ENCODE data around the gene TGFBR3L.
"Not testable (repeated sequence)": the region's sequence is repeated elsewhere in the genome, so short reads cannot be mapped to it uniquely, and the experiment has no call there.

The TGFBR3L gene

DNA sequence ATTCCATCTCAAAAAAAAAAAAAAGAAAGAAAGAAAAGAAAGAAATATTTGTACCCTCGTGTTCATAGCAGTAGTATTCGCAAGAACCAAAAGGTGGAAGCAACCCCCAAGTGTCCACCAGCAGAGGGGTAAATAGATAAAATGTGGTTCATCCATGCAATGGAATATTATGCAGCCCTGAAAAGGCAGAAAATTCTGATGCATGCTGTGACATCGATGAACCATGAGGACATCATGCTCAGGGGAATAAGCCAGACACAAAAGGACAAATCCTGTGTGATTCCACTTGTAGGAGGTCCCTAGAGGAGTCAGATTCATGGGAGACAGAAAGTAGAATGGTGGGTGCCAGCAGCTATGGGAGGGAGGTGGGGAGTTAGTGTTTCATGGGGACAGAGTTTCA, 32.7 kb upstream of the TGFBR3L start:
- no peak for DNase-seq

DNA sequence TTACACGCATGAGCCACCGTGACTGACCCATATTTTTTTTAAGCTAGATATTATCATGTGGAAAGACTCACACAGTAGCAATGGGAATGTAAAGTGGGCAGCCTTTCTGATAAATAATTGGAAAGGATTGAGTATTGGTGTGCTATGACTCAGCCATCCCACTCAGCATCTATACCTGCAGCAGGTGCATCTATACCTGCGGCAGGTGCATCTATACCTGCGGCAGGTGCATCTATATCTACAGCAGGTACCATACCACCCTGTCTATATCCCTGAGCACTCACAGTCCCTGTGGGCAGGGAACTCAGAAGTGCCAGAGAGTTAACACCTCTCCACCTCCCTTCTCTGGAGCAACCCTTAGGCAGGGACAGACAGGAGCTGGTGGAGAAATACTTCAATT, 31.5 kb upstream of the TGFBR3L start:
- DNase-seq, result no peak

DNA sequence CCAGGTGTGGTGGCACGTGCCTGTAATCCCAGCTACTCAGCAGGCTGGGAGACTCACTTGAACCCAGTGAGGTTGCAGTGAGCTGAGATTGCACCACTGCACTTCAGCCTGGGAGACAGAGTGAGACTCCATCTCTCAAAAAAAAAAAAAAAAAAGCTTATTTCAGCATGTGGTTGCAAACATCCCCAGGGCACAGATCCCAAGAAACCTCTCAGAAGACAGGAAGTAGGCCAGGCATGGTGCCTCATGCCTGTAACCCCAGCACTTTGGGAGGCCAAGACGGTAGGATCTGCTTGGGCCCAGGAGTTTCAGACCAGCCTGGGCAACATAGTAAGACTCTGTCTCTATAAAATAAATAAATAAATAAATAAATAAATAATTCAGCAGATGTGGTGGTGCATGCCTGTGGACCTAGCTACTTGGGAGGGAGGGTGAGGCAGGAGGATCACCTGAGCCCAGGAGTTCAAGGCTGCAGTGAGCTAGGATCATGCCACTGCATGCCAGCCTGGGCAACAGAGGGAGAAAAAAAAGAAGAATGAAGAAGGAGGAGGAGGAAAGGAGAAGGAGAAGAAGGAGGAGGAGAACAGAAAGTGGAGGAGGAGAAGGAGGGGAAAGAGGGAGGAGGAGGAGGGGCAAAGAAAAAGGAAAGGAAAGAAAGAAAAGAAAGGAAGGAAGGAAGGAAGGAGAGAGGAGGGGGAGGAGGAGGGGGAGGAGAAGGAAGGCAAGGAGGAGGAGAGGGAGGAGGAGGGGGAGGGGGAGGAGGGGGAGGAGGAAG, 30.6 kb upstream of the TGFBR3L start:
- no peak for DNase-seq

DNA sequence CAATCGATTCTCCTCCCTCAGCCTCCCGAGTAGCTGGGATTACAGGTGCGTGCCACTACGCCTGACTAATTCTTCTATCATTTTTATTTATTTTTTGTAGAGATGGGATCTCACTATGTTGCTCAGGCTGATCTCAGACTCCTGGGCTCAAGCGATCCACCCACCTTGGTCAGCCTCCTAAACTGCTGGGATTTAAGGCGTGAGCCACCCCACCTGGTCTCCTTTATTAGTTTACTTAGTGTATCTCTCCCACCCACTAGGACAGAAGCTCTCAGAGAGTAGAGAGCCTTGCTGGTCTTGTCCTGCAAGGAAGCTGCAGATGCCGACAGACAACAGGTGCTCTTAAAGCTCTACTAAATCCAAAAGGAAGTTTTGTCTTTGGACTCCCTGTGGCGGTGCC, 28.8 kb upstream of the TGFBR3L start:
- DNase-seq, result no peak

DNA sequence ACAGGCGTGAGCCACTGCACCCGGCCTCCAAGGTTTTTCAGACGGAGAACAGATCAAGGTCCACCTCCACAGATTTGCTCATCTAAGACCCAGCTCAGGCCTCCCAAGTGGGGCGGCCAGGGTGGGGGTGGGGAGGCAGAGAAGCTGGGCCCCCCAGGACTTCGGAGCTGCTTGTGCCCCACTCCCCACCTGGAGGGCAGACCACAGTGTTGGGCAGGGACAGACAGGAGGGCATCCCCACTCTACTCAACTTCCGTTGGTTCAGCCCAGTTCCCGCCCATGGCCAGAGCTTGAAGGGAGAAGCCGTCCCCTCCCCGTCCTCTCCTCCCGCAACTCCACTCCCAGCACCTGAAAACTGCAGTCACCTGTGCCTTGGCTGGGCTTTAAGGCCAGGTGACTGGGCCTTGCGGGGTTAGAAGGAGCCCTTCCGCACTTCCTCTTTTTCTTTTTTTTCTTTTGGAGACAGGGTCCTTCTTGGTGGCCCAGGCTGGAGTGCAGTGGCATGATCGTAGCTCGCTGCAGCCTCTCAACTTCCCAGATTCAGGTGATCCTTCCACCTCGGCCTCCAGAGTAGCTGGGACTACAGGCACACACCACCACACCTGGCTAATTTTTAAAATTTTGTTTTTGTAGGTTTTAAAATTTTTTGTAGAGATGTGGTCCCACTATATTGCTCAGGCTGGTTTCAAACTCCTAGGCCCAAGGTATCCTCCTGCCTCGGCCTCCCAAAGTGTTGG, 27.1 kb upstream of the TGFBR3L start:
- no peak for DNase-seq

DNA sequence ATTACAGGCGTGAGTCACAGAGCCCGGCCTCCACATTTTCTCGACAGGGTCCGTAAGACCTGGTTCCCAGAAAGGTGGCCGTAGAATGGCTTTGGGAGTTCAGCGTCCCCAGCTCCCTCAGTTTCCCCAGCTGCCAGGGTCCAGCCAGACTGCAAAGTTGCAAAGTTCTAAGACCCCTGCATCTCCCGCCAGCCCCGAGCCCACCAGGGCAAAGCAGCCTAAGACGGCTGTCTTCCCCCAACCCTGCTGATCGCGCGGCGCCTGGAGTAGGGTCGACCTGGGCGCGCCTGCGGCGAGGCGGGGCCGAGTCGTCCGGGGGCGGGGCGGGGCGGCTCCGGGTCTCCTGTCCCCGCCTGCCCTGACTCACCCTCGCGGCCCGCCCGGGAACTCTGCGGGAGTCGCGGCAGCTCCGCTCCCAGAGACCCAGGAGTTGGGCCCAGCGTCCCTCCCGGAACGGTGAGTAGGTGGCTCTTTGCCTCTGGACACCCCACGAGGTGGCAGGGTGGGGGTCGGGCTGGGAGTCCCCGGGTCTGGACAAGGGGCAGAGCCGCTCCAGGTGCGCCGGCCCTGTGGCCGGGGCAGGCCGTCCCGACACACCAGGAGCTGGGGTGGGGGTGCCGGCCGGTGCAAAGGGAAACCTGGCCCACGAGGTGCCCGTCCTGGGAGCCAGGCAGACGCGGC, 26.3 kb upstream of the TGFBR3L start, which contains the start of gene LRRC8E:
LRRC8E (plus strand) TSS at position 366 of the 681 bp plus-strand sequence. CDS start 7,094 bp downstream, outside the sequence.
- DNase-seq, result peak; percentile 60

DNA sequence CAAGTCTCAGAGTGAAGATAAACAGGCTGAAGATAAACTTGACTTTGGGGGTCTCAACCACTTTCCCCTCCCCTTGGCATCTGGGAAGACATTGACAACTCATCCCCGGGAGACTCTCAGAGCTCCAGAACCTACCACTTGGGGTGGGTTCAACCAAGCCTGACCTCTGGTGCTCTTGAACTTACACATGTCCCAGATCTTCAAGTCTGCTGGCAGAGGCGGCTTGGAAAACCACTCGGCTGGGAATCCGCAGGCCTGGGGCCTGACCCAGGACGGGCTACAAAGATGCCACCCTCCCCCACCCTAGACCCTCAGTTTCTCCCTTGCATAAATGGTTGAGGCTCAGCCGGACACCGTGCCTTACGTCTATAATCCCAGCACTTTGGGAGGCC, 25.8 kb upstream of the TGFBR3L start:
- no peak for DNase-seq

DNA sequence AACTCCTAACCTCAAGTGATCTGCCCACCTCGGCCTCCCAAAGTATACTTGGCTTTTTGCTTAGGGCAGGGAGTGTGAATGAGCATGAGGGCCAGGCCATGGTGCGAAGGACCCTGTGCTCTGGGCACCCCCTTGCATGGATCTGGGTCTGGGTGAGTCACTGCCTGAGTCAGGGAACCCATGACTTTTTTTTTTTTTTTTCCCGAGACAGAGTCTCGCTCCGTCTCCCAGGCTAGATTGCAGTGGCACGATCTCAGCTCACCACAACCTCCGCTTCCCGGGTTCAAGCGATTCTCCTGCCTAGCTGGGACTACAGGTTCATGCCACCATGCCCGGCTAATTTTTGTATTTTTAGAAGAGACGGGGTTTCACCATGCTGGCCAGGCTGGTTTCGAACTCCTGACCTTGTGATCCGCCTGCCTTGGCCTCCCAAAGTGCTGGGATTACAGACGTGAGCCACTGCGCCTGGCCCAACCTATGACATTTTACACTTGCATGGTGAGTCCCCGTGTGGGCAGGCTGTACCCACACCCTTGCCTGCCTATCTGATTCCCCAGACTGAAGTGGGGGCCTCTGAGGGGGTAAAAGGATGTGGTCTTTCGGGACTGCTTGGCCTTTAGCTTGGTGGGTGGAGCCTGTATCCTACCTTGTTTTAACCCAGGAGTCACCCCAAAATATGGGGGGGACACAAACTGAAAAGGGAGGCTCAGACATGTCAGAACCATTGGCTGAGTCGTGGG, 21.1 kb upstream of the TGFBR3L start:
- DNase-seq, result not testable (repeated sequence)

DNA sequence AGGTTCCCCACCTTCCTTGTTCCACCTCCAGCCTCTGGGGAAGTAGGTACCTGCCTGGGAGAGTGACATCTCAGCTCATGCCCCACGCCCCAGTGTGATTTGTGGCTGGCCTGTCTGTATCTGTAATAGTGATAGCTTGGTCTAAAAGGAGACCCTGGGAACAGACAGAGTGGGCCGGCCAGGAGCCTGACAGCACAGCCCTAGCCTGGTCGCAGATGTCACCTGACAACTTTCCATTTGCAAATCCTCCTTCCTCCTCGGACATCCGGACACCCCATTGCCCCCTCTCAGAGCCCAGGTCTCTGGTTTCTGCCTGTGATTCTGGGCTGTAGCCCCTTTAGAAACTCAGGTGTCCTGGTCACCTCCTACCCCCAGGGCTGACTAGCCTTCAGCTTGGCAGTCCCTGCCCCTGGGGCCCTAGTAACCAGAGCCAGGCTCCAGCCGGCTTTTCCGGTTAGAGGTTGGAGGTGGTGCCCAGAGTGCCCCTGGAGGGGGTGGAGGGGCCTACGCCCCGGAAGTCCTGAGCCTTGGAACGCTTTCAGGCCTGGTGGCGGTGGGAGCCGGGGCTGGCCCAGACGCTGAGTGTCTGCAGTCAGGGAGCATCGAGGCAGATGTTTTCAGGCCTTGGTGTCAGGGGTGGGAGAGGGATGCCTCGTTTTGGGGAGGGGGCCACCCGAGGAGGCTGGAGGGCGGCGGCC, 19.9 kb upstream of the TGFBR3L start:
- DNase-seq, result no peak

DNA sequence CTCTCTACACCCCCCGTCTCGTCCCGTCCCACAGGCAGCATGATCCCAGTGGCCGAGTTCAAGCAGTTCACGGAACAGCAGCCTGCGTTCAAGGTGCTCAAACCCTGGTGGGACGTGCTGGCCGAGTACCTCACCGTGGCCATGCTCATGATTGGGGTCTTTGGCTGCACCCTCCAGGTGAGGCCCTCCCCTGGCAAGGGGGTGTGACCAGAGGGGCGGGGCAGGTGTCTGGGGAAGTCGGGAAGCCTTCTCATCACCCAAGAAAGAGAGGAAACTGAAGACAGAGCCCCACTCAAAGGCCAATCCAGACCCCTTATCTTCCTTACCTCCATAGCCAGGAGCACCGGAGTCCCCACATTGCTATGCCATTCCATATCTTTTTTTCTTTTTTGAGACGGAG, 19.1 kb upstream of the TGFBR3L start:
- no peak for DNase-seq

DNA sequence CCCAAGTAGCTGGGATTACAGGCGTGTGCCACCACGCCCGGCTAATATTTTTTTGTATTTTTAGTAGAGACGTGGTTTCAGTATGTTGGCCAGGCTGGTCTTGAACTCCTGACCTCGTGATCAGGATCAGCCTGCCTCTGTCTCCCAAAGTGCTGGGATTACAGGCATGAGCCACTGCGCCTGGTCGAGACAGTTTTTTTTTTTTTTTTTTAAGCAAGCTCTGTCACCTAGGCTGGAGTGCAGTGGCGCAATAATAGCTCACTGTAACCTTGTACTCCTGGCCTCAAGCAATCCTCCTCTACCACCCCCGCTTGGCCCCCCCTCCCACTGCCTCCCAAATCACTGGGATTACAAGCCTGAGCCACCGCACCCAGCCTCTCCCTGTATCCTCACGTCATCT, 17.3 kb upstream of the TGFBR3L start:
- no peak for DNase-seq

DNA sequence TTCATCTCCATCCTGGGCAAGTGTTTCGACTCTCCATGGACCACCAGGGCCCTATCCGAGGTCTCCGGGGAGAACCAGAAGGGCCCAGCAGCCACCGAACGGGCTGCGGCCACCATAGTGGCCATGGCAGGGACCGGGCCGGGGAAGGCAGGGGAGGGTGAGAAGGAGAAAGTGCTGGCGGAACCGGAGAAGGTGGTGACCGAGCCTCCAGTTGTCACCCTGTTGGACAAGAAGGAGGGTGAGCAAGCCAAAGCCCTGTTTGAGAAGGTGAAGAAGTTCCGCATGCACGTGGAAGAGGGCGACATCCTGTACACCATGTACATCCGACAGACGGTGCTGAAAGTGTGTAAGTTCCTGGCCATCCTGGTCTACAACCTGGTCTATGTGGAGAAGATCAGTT, 15.7 kb upstream of the TGFBR3L start:
- no peak for DNase-seq

DNA sequence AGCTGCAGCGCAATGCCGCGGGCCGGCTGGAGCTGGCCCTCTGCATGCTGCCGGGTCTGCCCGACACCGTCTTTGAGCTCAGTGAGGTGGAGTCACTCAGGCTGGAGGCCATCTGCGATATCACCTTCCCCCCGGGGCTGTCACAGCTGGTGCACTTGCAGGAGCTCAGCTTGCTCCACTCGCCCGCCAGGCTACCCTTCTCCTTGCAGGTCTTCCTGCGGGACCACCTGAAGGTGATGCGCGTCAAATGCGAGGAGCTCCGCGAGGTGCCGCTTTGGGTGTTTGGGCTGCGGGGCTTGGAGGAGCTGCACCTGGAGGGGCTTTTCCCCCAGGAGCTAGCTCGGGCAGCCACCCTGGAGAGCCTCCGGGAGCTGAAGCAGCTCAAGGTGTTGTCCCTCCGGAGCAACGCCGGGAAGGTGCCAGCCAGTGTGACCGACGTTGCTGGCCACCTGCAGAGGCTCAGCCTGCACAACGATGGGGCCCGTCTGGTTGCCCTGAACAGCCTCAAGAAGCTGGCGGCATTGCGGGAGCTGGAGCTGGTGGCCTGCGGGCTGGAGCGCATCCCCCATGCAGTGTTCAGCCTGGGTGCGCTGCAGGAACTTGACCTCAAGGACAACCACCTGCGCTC, 14.8 kb upstream of the TGFBR3L start:
- DNase-seq, result no peak

DNA sequence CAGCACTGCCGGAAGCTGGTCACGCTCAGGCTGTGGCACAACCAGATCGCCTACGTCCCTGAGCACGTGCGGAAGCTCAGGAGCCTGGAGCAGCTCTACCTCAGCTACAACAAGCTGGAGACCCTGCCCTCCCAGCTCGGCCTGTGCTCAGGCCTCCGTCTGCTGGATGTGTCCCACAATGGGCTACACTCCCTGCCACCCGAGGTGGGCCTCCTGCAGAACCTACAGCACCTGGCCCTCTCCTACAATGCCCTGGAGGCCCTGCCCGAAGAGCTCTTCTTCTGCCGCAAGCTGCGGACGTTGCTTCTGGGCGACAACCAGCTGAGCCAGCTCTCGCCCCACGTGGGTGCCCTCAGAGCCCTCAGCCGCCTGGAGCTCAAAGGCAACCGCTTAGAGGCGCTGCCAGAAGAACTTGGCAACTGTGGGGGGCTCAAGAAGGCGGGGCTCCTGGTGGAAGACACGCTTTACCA, 14.2 kb upstream of the TGFBR3L start:
- DNase-seq, result no peak

DNA sequence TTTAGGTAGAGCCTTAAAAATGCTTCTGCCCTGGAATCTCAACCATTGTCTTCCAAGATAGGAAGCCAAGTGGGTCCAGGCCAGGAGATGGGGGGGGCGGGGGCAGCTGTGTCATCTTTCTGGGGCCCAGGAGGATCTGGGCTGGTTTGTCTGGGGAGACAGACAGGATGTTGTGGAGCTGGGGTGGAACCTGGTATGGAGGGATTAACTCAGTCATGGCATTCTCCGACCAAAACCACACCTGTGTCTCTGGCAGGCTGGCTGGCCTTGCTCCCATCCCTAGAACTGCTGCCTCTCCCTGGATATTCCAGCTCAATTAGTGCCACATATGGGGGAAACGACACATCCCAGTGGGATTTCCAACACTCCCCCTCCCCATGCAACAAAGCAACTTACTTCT, 13.7 kb upstream of the TGFBR3L start:
- no peak for DNase-seq

DNA sequence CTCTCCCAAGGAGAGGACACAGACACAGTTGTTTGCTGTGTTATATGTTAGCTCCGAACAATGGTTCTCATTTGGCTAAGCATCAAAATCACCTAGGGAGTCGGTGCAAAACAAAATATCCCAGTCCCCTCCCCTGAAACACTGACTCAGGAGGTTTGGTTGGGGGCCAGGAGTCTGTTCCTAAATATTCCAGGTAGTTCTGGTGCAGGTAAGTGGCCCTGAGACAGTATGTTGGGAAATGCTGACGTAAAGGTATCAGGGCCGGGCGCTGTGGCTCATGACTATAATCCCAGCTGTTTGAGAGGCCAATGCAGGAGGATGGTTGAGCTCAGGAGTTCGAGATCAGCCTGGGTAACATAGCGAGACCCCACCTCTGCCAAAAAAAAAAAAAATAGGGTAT, 13.3 kb upstream of the TGFBR3L start:
- DNase-seq, result no peak

DNA sequence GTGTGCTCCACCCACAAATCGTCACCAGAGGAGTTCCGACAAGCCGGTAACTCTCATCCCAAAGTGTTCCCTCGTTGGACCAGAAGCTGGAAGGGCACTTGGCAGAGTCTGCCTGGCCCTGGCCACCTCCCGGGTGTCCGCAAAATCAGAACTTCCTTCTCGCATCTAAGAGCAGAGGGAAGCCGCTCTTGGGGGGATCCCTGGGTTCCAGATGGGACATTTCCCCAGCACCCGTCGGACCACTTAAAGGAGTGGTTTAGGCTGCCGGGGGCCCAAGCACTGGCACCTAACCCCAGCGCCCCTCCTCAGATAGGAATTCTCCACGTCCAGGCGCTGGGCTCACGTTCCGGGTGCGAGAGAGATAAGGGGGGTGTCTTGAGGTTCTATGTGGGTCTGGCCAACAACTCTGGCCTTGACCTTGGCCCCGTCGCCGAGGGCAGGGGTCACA, 11.8 kb upstream of the TGFBR3L start:
- DNase-seq, result no peak

DNA sequence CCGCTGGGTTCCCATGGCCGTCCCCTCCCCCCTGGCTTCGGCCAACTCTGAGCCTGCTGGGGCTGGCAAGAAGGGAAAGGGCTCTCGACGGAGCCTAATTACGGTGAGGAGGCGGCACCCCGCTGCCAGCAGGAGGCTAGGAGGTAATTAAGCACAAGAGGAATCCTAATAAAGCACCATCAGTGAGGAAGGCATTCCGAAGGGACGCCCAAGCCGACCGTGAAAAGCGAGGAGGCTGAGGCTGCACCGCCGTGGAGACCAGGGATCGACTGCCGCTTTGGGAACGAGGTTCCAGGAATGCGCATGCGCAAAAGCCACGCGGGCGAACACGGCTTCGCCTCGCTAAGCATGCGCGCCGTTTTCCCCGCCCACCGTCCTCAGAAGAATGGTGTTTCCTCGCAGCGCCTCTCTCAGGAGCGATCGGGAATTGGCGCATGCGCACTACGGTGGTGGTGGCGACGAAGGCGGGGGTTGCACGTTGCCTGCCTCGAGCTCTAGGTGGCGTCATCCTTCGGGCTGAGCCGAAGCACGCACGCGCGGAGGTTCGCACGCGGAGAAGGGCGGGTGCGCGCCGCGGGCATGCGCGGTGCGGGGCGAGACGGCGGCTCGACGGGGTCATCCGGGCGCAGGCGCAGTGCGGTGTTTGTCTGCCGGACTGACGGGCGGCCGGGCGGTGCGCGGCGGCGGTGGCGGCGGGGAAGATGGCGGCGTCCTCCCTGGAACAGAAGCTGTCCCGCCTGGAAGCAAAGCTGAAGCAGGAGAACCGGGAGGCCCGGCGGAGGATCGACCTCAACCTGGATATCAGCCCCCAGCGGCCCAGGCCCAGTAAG, 11.2 kb upstream of the TGFBR3L start, which contains the start of gene MAP2K7:
MAP2K7 (plus strand) TSS at position 634 of the 830 bp plus-strand sequence; CDS start at position 702, 68 bp downstream.
- peak; percentile 100 for DNase-seq

DNA sequence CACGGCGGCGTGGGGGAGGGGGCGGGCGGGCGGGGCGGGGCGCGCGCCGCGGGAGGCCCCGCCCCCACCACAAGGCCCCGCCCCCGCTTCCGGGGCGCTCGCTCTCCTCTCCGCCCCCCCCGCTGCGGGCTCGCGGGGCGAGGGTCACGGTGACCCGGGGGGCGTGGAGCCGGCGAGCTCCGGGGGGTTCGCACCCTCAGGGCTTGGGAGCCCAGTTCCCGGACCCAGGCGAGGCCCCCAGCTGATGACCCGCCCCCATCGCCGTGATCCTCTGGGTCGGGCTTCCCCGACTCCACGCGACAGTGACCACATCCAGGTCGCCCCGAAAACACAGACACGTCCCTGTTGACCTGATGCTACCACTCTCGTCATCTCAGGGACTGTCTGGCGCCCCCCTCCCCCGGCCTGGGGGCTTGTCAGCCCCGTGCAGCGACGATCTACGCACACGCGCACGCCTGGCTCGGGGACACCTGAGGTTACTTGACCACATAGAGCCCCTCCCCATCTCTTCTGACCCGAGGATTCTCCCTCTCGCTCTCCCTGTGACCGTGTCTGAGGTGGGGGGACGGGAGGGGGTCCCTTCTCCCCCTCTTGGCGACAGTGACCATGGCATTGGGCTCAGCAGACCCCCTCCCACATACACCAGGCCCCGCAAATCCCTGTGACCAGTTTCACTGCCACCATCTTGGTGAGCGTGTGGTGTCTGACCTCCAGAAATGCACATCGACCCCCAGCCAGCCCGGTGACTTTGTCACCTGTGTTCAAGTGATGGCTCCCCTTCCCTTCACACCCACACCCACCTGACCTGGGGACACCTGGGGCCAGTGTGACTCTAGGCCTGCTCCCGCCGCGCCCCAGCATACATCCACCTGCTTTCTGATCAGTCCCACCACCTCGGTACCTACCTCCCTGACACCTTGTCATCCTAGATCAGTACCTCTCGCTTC, 10.3 kb upstream of the TGFBR3L start:
- no peak for DNase-seq
